Measurements from ENCODE around the gene PTPRN2. TPM values are rescaled to one million over a fixed set of nuclear protein-coding genes. Genes with fewer than 3 reads are reported as not detected.
A peak's percentile ranks its signal among the peaks of the same experiment; 100 is the strongest.

The PTPRN2 gene
- total and polyA plus RNA-seq, 2 of the 13 experiments (the other 11 are each of a cell fraction or from before 2014, with no cell fraction given), result 2.5 to 24.2 TPM

- intact Hi-C loops (cut with micrococcal nuclease; ENCODE audit: unreplicated experiment), result no loop called here
- Histone ChIP-seq H3K9me3 (ENCODE audit: low read length) (no peaks in the 10 kb centered on the region), H3K9ac (ENCODE audit: insufficient read depth, low read depth, low read length) (peak overlapping the region; percentile 69), H3K79me2 (ENCODE audit: insufficient read depth, low read length) (peaks cover 37% of the 10 kb centered on the region), H3K4me2 (ENCODE audit: low read depth, low read length) (peak overlapping the region; percentile 81), H3K36me3 (replicated peaks in 1 of 2; ENCODE audit: control insufficient read depth in 1 of 2, insufficient read depth in 2 of 2, low read length in 2 of 2) (peaks cover 0 to 3% of the 10 kb centered on the region in 2 experiments; a peak in 1 of 5 replicates), H2AFZ (ENCODE audit: low read length) (no peak overlapping the region), H4K20me1 (ENCODE audit: insufficient read depth, low read length) (no peaks in the 10 kb centered on the region), H3K27me3 (ENCODE audit: control insufficient read depth in 1 of 2, insufficient read depth in 2 of 2, low read length in 2 of 2) (no peaks in the 10 kb centered on the region; a peak in 1 of 5 replicates), H3K4me3 (replicated peaks in 1 of 3; ENCODE audit: insufficient read depth in 1 of 3, low read depth in 2 of 3, low read length in 3 of 3) (peak overlapping the region; percentile 63 to 73 (median 64)), H3K27ac (ENCODE audit: extremely low read length, insufficient read depth, low read length) (peak overlapping the region; percentile 42), H3K4me1 (ENCODE audit: insufficient read depth, low read length) (peaks cover 85% of the 10 kb centered on the region)
- 10% methylated on average over 13 of the region's 63 CpGs for WGBS (ENCODE audit: low lambda C conversion rate)
- ChIA-PET CTCF (ENCODE audit: low intra/inter-chr PET ratio, low total read pairs) (no interaction called here), POLR2A (interaction anchor here (1.0 to 1.3 kb wide), 2 partner anchors 56 to 121 kb away, joined by 3 read pairs; no protein-coding TSS in a partner anchor)
- in situ Hi-C loops (cut with HindIII; ENCODE audit: extremely low pct_ligation_motif_present, low pct_unique_long_range_greater_than_20kb), result no loop called here
- no TSS peak for BruUV-seq (replicated peaks)
- no peak for DNase-seq (ENCODE audit: low spot score)
- no peak for ATAC-seq
- no peak for FAIRE-seq
- TF ChIP-seq SAP130 (CRISPR knock-in tag; IDR thresholded peaks at IDR 0.05; ENCODE audit: low read depth) (peak; percentile 56), PATZ1 (CRISPR knock-in tag; IDR thresholded peaks at IDR 0.05) (peak; percentile 60; the same call in 1 of the 2 replicates), ZNF446 (CRISPR knock-in tag; IDR thresholded peaks at IDR 0.05) (peak; percentile 68; the same call in 1 of the 2 replicates), ZBTB25 (CRISPR knock-in tag; IDR thresholded peaks at IDR 0.05) (no peak), MAZ (IDR thresholded peaks at IDR 0.05; ENCODE audit: borderline replicate concordance, low read depth, low read length) (no peak), MAZ (CRISPR knock-in tag; IDR thresholded peaks at IDR 0.05; ENCODE audit: low read depth) (0 out of 2 replicates have a peak, but pooled peaks have one; percentile 19), ZGPAT (CRISPR knock-in tag; IDR thresholded peaks at IDR 0.05) (0 out of 2 replicates have a peak, but pooled peaks have one; percentile 2), ZNF160 (CRISPR knock-in tag; IDR thresholded peaks at IDR 0.05) (no peak), U2AF2 (IDR thresholded peaks at IDR 0.05; ENCODE audit: low read depth, low read length) (no peak), KMT2A (CRISPR knock-in tag; IDR thresholded peaks at IDR 0.05) (no peak), JUNB (CRISPR knock-in tag; IDR thresholded peaks at IDR 0.05; ENCODE audit: borderline replicate concordance) (no peak), ZNF776 (CRISPR knock-in tag; IDR thresholded peaks at IDR 0.05) (0 out of 2 replicates have a peak, but pooled peaks have one; percentile 32), ZNF563 (CRISPR knock-in tag; IDR thresholded peaks at IDR 0.05) (0 out of 2 replicates have a peak, but pooled peaks have one; percentile 38), CCAR2 (optimal IDR thresholded peaks at IDR 0.05; ENCODE audit: low read depth, low read length) (no peak), ZBTB38 (CRISPR knock-in tag; IDR thresholded peaks at IDR 0.05) (peak; percentile 20; the same call in 1 of the 2 replicates), AGO1 (IDR thresholded peaks at IDR 0.05; ENCODE audit: low read depth, low read length, poor library complexity, severe bottlenecking) (peak; percentile 94), ZBTB20 (CRISPR knock-in tag; IDR thresholded peaks at IDR 0.05; ENCODE audit: borderline replicate concordance, low read depth) (no peak), REL (CRISPR knock-in tag; conservative IDR thresholded peaks at IDR 0.05) (0 out of 2 replicates have a peak, but pooled peaks have one; percentile 56), SALL1 (CRISPR knock-in tag; IDR thresholded peaks at IDR 0.05) (peak; percentile 59; the same call in 1 of the 2 replicates), ARHGAP35 (CRISPR knock-in tag; IDR thresholded peaks at IDR 0.05; ENCODE audit: borderline replicate concordance) (0 out of 2 replicates have a peak, but pooled peaks have one; percentile 34)
Measured at GRCh38 chr7:158586499-158587161, 993 bp downstream of the PTPRN2 start.
